ENCODE results near the gene ETFB. TPM values are rescaled to one million over a fixed set of nuclear protein-coding genes. Genes with fewer than 3 reads are reported as not detected.

Gene ETFB
- total and polyA plus RNA-seq, 12 donors = 220 to 542 (median 359) TPM

GRCh38 chr19:51347209-51347928, 18.8 kb downstream of the ETFB start:
- Histone ChIP-seq H3K4me1 (no peaks in the 10 kb centered on the region), H3K36me3 (peaks cover 0 to 80% (median 51%) of the 10 kb centered on the region in 9 donors), H3K27me3 (no peaks in the 10 kb centered on the region), H3K4me3 (no peak overlapping the region), H3K9me3 (no peaks in the 10 kb centered on the region), H3K27ac (no peak overlapping the region)
- no peak for DNase-seq
- no peak for ATAC-seq
- TF ChIP-seq, protein P1, sequence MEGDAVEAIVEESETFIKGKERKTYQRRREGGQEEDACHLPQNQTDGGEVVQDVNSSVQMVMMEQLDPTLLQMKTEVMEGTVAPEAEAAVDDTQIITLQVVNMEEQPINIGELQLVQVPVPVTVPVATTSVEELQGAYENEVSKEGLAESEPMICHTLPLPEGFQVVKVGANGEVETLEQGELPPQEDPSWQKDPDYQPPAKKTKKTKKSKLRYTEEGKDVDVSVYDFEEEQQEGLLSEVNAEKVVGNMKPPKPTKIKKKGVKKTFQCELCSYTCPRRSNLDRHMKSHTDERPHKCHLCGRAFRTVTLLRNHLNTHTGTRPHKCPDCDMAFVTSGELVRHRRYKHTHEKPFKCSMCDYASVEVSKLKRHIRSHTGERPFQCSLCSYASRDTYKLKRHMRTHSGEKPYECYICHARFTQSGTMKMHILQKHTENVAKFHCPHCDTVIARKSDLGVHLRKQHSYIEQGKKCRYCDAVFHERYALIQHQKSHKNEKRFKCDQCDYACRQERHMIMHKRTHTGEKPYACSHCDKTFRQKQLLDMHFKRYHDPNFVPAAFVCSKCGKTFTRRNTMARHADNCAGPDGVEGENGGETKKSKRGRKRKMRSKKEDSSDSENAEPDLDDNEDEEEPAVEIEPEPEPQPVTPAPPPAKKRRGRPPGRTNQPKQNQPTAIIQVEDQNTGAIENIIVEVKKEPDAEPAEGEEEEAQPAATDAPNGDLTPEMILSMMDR (IDR thresholded peaks at IDR 0.05) = no peak
- intact Hi-C loops (cut with DNase I) = loop anchor here in 1 of 10 donors (10.0 kb wide), 1 partner anchor 307 kb away; no protein-coding TSS in a partner anchor
- 77 to 89% methylated on average over 10 of the region's 10 CpGs for WGBS, 2 donors

GRCh38 chr19:51346742-51347141, 19.4 kb downstream of the ETFB start:
- no peaks in the 10 kb centered on the region for H3K27me3 ChIP-seq
- TF ChIP-seq, protein P1 (IDR thresholded peaks at IDR 0.05) = no peak
- H3K9me3 ChIP-seq = no peaks in the 10 kb centered on the region
- H3K4me1 ChIP-seq = no peaks in the 10 kb centered on the region
- DNase-seq = no peak
- ATAC-seq = no peak
- peaks cover 0 to 74% (median 48%) of the 10 kb centered on the region in 9 donors for H3K36me3 ChIP-seq
- 91% methylated on average over 17 of the region's 17 CpGs for WGBS, 2 donors
- H3K27ac ChIP-seq = no peak overlapping the region
- intact Hi-C loops (cut with DNase I) = loop anchor here in 1 of 10 donors (10.0 kb wide), 1 partner anchor 308 kb away; no protein-coding TSS in a partner anchor
- no peak overlapping the region for H3K4me3 ChIP-seq

DNA sequence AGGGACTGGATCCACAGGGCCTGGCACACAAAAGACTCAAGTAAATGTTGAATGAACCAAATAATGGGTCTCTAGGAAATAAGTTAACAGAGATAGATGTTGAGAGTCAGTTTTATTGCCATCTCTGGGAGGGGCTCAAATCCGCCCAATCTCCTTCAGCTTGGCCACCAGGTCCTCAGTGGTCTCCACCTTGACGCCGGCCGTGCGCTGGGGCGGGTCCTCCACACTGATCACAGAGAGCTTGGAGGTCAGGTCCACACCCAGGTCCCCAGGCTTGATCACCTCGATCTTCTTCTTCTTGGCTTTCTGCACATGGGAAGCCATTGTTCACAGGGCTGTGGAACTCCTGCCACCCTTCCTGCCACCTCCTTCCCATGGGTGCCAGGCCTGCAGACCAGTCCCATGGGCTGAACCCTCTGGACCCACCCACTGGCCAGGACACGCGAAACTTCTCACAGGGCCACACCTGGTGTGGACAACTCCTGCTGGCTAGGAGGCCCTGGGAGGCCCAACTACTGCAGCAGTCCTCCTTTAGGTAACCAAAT, 21.0 kb downstream of the ETFB start:
- Histone ChIP-seq H3K4me1 (peaks cover 0 to 9% (median 4%) of the 10 kb centered on the region in 9 donors), H3K4me3 (no peak overlapping the region), H3K27me3 (no peaks in the 10 kb centered on the region), H3K9me3 (no peaks in the 10 kb centered on the region), H3K36me3 (peaks cover 0 to 58% (median 32%) of the 10 kb centered on the region in 9 donors), H3K27ac (no peak overlapping the region)
- 96 to 97% methylated on average over 9 of the region's 9 CpGs for WGBS, 2 donors
- intact Hi-C loops (cut with DNase I) = loop anchor here in 1 of 10 donors (10.0 kb wide), 1 partner anchor 310 kb away; no protein-coding TSS in a partner anchor
- TF ChIP-seq, protein P1 (IDR thresholded peaks at IDR 0.05) = no peak
- ATAC-seq (no peak), DNase-seq (no peak)

DNA sequence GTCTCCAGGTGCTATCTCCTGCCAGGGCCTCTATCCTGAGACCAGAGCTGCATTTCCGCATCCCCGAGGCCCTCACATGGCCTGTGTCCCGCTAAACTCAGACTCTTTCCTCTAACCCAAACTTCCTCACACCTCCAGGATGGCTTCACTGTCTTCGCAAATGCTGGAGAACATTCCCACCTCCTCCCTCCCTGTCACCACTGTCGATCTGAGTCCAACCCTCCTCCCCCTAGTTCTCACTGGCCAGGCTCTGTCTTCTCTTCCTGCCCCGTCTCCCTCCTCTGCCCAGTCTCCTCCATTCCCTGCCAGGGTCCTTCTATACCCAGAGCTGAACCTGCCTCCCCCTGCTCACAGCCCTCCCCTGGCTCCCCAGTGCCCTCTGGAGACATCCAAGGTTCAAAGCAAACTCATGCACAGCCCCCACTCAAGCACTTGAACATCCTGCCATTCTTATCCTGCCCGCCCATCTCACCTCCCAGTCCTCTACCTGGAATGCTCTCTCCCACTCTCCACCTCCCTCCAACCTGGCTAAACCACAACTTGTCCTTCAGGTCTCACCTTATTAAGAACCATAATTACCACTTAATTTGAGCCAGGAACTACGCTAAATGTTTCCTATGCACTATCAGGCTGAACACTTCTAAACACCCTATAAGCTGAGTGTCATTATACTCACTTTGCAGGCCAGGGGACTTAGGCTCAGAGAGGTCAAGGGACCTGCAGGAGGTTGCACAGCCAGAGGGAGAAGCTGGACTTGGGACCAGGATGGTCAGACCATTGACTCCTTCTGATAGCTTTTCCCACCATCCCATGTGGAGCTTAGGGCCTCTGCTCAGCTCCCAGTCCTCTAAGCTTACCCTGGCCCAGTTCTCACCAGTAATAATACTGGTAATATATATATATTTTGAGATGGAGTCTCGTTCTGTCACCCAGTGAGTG, 23.3 kb downstream of the ETFB start:
- H3K4me1 ChIP-seq = peaks cover 0 to 24% (median 19%) of the 10 kb centered on the region in 9 donors
- H3K27ac ChIP-seq = no peak overlapping the region
- TF ChIP-seq, protein P1 (IDR thresholded peaks at IDR 0.05) = no peak
- DNase-seq (no peak), ATAC-seq (no peak)
- intact Hi-C loops (cut with DNase I) = loop anchor here in 1 of 10 donors (10.0 kb wide), 1 partner anchor 312 kb away; no protein-coding TSS in a partner anchor
- H3K4me3 ChIP-seq = no peak overlapping the region
- WGBS, 2 donors = 40 to 52% methylated on average over 9 of the region's 9 CpGs
- no peaks in the 10 kb centered on the region for H3K27me3 ChIP-seq
- H3K9me3 ChIP-seq = no peaks in the 10 kb centered on the region
- H3K36me3 ChIP-seq = peaks cover 0 to 38% (median 22%) of the 10 kb centered on the region in 9 donors
